ENCODE data around the gene TAOK1.

TAOK1 gene

DNA sequence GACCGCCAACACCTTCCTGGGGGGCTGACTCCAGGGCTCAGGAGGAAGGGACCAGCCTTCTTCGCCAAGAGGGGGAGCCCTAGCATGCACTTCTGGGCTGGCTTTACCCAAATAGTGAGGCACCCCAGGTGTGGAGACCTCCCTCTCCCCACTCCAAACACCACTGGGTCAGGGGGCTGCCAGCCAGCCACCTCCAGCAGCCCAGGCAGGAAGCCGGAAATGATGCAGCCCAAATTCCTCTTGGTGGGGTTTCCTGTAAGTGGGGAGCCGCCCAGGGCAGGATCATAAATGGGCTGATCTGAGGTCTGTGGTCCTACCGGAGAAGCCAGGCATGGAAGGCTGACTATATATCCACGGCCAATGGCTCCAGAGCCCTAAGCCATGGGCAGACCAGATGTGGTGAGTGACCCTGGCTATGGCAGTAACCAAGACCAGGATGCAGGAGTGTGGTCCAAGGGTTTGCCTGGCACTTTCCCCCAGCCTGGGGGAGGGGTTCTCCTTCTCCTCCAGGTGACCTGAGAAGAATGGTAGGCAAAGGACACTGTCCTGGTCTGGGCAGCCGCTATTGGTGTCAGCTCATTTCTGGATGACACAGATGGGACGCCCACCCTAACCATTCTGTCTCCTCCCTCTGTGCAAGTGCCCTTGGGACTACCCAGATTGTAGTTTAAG is 195.1 kb downstream of the TAOK1 start:
- Histone ChIP-seq H3K27ac (replicated peaks) (0 out of 2 replicates have a peak overlapping the region, but pooled peaks have one; percentile 2), H3K27me3 (ENCODE audit: insufficient read depth, poor library complexity, severe bottlenecking) (no peaks in the 10 kb centered on the region), H3K4me3 (replicated peaks; ENCODE audit: insufficient read depth, low read length) (no peak overlapping the region)
- DNase-seq (ENCODE audit: low read depth in 1 of 2, low spot score in 1 of 2): no peak
- no peak for TF ChIP-seq SPI1 (IDR thresholded peaks at IDR 0.05; ENCODE audit: borderline replicate concordance, low read depth)
- TF ChIP-seq GABPA (IDR thresholded peaks at IDR 0.05; ENCODE audit: low read depth): no peak
- TF ChIP-seq, protein P1, sequence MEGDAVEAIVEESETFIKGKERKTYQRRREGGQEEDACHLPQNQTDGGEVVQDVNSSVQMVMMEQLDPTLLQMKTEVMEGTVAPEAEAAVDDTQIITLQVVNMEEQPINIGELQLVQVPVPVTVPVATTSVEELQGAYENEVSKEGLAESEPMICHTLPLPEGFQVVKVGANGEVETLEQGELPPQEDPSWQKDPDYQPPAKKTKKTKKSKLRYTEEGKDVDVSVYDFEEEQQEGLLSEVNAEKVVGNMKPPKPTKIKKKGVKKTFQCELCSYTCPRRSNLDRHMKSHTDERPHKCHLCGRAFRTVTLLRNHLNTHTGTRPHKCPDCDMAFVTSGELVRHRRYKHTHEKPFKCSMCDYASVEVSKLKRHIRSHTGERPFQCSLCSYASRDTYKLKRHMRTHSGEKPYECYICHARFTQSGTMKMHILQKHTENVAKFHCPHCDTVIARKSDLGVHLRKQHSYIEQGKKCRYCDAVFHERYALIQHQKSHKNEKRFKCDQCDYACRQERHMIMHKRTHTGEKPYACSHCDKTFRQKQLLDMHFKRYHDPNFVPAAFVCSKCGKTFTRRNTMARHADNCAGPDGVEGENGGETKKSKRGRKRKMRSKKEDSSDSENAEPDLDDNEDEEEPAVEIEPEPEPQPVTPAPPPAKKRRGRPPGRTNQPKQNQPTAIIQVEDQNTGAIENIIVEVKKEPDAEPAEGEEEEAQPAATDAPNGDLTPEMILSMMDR (IDR thresholded peaks at IDR 0.05; ENCODE audit: insufficient read depth, low read length): peak; percentile 3
- no peak for TF ChIP-seq POLR2AphosphoS5 (IDR thresholded peaks at IDR 0.05; ENCODE audit: low read depth)

GRCh38 chr17:29586676-29587469 is 196.7 kb downstream of the TAOK1 start:
- TF ChIP-seq POLR2AphosphoS5 (IDR thresholded peaks at IDR 0.05; ENCODE audit: low read depth): no peak
- 0 out of 2 replicates have a peak, but pooled peaks have one; percentile 16 for TF ChIP-seq SPI1 (IDR thresholded peaks at IDR 0.05; ENCODE audit: borderline replicate concordance, low read depth)
- H3K27me3 ChIP-seq (ENCODE audit: insufficient read depth, poor library complexity, severe bottlenecking): no peaks in the 10 kb centered on the region
- H3K27ac ChIP-seq (replicated peaks): no peak overlapping the region
- peak in 1 of 2 experiments; percentile 36 for DNase-seq (ENCODE audit: low read depth in 1 of 2, low spot score in 1 of 2)
- no peak overlapping the region for H3K4me3 ChIP-seq (replicated peaks; ENCODE audit: insufficient read depth, low read length)

DNA sequence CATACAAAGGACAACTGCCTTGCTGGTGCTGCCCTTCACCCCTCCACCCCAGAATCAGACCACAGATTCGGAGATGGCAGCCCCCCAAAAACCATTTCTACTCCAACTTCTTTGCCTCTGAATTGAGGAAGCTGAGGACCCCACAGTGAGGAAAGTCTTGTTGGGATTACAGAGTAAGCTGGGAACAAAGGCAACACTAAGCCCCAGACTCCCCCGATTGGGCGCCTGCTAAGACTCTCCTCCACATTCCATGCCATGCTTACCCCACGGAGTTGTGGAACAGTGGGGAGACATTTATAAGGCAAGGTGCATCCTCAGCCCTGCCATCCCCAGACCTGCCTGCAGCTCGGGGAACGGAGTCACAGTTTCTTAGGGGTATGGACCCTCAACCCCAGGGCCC is 197.4 kb downstream of the TAOK1 start:
- no peak for DNase-seq (ENCODE audit: low read depth in 1 of 2, low spot score in 1 of 2)
- H3K27ac ChIP-seq (replicated peaks): no peak overlapping the region
- no peak overlapping the region for H3K4me3 ChIP-seq (replicated peaks; ENCODE audit: insufficient read depth, low read length)
- TF ChIP-seq GABPA (IDR thresholded peaks at IDR 0.05; ENCODE audit: low read depth): no peak
- TF ChIP-seq, protein P1 (IDR thresholded peaks at IDR 0.05; ENCODE audit: insufficient read depth, low read length): no peak
- TF ChIP-seq SPI1 (IDR thresholded peaks at IDR 0.05; ENCODE audit: borderline replicate concordance, low read depth): no peak
- no peak for TF ChIP-seq POLR2AphosphoS5 (IDR thresholded peaks at IDR 0.05; ENCODE audit: low read depth)
- no peak for TF ChIP-seq REST (IDR thresholded peaks at IDR 0.05; ENCODE audit: insufficient replicate concordance, low read depth)
- no peaks in the 10 kb centered on the region for H3K27me3 ChIP-seq (ENCODE audit: insufficient read depth, poor library complexity, severe bottlenecking)

- DNase-seq (ENCODE audit: low read depth in 1 of 2, low spot score in 1 of 2): no peak
- TF ChIP-seq POLR2AphosphoS5 (IDR thresholded peaks at IDR 0.05; ENCODE audit: low read depth) (no peak), REST (IDR thresholded peaks at IDR 0.05; ENCODE audit: insufficient replicate concordance, low read depth) (no peak), SPI1 (IDR thresholded peaks at IDR 0.05; ENCODE audit: borderline replicate concordance, low read depth) (no peak), GABPA (IDR thresholded peaks at IDR 0.05; ENCODE audit: low read depth) (no peak)
- TF ChIP-seq, protein P1 (IDR thresholded peaks at IDR 0.05; ENCODE audit: insufficient read depth, low read length): no peak
- Histone ChIP-seq H3K4me3 (replicated peaks; ENCODE audit: insufficient read depth, low read length) (peak overlapping the region; percentile 82), H3K27ac (replicated peaks) (peak overlapping the region; percentile 47), H3K27me3 (ENCODE audit: insufficient read depth, poor library complexity, severe bottlenecking) (no peaks in the 10 kb centered on the region)
Measured at GRCh38 chr17:29588017-29588561, 197.9 kb downstream of the TAOK1 start.

Measured in HL-60 (cell line).